Measurements from ENCODE around the gene SDC1.

DNA sequence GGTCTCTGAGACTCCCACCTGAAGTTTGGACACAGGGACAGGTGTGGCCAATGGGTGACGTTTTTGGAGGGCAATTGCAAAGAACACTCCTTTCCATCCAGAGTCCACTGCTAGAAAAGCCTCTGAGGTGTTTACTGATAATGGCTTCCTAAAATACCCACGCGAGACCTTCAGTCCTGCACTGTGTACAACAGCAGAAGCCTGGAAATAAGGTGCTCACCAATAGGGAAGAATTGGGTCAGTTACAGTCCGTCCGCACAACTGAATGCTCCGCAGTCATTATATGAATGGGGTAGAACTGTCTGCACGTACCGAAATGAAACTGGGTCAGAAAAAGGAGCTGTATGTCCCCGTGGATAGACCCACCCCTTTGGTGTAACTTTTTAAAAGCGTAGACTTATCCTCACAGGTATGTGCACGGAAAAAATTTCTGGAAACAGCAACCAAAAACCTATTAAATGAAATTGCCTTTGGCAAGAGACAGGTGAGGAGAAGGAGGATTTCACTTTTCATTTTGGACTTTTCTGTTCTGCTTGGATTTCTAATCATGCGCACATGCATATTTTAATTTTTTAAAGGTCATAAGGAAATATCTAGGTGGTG is 29.4 kb downstream of the SDC1 start:
- TF ChIP-seq FOXM1 (IDR thresholded peaks at IDR 0.05; ENCODE audit: borderline replicate concordance): no peak
- TF ChIP-seq SP1 (IDR thresholded peaks at IDR 0.05): no peak
- no peak for TF ChIP-seq ELF4 (IDR thresholded peaks at IDR 0.05)
- TF ChIP-seq ZNF384 (IDR thresholded peaks at IDR 0.05): no peak
- TF ChIP-seq FOXK2 (IDR thresholded peaks at IDR 0.05): no peak
- no peak for TF ChIP-seq SUZ12 (IDR thresholded peaks at IDR 0.05)
- no peak for TF ChIP-seq NFRKB (IDR thresholded peaks at IDR 0.05)
- no peak for TF ChIP-seq LEF1 (IDR thresholded peaks at IDR 0.05; ENCODE audit: borderline replicate concordance)
- TF ChIP-seq L3MBTL2 (conservative IDR thresholded peaks at IDR 0.05): no peak
- no peak for TF ChIP-seq TARDBP (IDR thresholded peaks at IDR 0.05)
- TF ChIP-seq ARNT (IDR thresholded peaks at IDR 0.05): no peak
- TF ChIP-seq FOXA1 (IDR thresholded peaks at IDR 0.05): no peak
- TF ChIP-seq BHLHE40 (IDR thresholded peaks at IDR 0.05; ENCODE audit: borderline replicate concordance): no peak
- TF ChIP-seq CTBP1 (IDR thresholded peaks at IDR 0.05; ENCODE audit: borderline replicate concordance): no peak

Data from HEK293T (cell line).